Thyroid gland (tissue), 4 donors: ENCODE data around the gene WDFY4. TPM values are rescaled to one million over a fixed set of nuclear protein-coding genes. Genes with fewer than 3 reads are reported as not detected.

ENCODE experiments used
- DNase-seq, 2 donors: peaks; one replicate each; pipeline ENCODE4 v3.0.0-alpha.2; 2019
- H3K27ac ChIP-seq, 3 donors: fragments of 200-600 bp; sonication (generic); 1 replicate in 2 of 3; 2 replicates in 1 of 3; pipeline ENCODE4 v1.5.1; 2016 to 2019; ENCODE audit warnings: mild to moderate bottlenecking in 1 of 3, moderate library complexity in 1 of 3
- H3K27me3 ChIP-seq: fragments of 200-600 bp; sonication (generic); one replicate; pipeline ENCODE4 v1.5.1; 2019
- H3K36me3 ChIP-seq, 2 donors: fragments of 200-600 bp; sonication (generic); one replicate each; pipeline ENCODE4 v1.5.1; 2016 to 2019
- H3K4me1 ChIP-seq, 2 donors: fragments of 200-600 bp; sonication (generic); one replicate each; pipeline ENCODE4 v1.5.1; 2017 to 2019
- H3K4me3 ChIP-seq, 3 donors: fragments of 200-600 bp; sonication (generic); replicated peaks in 1 of 3; 1 replicate in 2 of 3; 2 replicates in 1 of 3; pipeline ENCODE4 v1.5.1; 2016; ENCODE audit warnings: mild to moderate bottlenecking in 1 of 3
- H3K9me3 ChIP-seq: fragments of 200-600 bp; sonication (generic); one replicate; pipeline ENCODE4 v1.5.1; 2017
- POLR2A ChIP-seq, 2 donors: fragments of 450-650 bp; IDR thresholded peaks; one replicate each; pipeline ENCODE4 v1.6.1; 2017; ENCODE audit warnings: antibody characterized with exemption in 2 of 2, mild to moderate bottlenecking in 2 of 2, moderate library complexity in 1 of 2
- WGBS, 2 donors: methylation state at CpG; one replicate each; pipeline ENCODE4 v1.1.5; 2017; 5-methylcytosine and 5-hydroxymethylcytosine counted together
- intact Hi-C: fragments of 100-400 bp; cut with DNase I; formaldehyde crosslinking; loops from one replicate; pipeline ENCODE4 v1.15.1; 2023
- total RNA-seq, 4 donors: library from RNA; depleted of rRNA; stranded (reverse); fragments of >200 nt; gene quantifications; one replicate each; pipeline ENCODE4 v1.2.3, GENCODE V29; 2016
- TF ChIP-seq, protein P1 (sequence below), 6 experiments: fragments of 200-600 bp in 3 of 6; fragments of 450-650 bp in 3 of 6; sonication (generic) in 3 of 6; IDR thresholded peaks; one replicate each; pipeline ENCODE4 v1.5.1; 2016 to 2019; ENCODE audit warnings: antibody characterized with exemption in 6 of 6, mild to moderate bottlenecking in 2 of 6, inconsistent platforms in 1 of 6, moderate library complexity in 1 of 6

The WDFY4 gene
- total RNA-seq, 4 donors from 2014 or later, result 1.0 to 3.5 (median 1.2) TPM

GRCh38 chr10:48947690-48948469, 263.2 kb downstream of the WDFY4 start:
- Histone ChIP-seq H3K27me3 (no peaks in the 10 kb centered on the region), H3K36me3 (no peaks in the 10 kb centered on the region), H3K4me1 (no peaks in the 10 kb centered on the region), H3K4me3 (no peak overlapping the region), H3K27ac (no peak overlapping the region), H3K9me3 (no peaks in the 10 kb centered on the region)
- no peak for DNase-seq
- intact Hi-C loops, result no loop called here
- WGBS, 2 donors, result 71 to 76% methylated on average over 10 of the region's 10 CpGs
- TF ChIP-seq, protein P1, sequence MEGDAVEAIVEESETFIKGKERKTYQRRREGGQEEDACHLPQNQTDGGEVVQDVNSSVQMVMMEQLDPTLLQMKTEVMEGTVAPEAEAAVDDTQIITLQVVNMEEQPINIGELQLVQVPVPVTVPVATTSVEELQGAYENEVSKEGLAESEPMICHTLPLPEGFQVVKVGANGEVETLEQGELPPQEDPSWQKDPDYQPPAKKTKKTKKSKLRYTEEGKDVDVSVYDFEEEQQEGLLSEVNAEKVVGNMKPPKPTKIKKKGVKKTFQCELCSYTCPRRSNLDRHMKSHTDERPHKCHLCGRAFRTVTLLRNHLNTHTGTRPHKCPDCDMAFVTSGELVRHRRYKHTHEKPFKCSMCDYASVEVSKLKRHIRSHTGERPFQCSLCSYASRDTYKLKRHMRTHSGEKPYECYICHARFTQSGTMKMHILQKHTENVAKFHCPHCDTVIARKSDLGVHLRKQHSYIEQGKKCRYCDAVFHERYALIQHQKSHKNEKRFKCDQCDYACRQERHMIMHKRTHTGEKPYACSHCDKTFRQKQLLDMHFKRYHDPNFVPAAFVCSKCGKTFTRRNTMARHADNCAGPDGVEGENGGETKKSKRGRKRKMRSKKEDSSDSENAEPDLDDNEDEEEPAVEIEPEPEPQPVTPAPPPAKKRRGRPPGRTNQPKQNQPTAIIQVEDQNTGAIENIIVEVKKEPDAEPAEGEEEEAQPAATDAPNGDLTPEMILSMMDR (IDR thresholded peaks at IDR 0.05), result no peak
- no peak for TF ChIP-seq POLR2A (IDR thresholded peaks at IDR 0.05)

DNA sequence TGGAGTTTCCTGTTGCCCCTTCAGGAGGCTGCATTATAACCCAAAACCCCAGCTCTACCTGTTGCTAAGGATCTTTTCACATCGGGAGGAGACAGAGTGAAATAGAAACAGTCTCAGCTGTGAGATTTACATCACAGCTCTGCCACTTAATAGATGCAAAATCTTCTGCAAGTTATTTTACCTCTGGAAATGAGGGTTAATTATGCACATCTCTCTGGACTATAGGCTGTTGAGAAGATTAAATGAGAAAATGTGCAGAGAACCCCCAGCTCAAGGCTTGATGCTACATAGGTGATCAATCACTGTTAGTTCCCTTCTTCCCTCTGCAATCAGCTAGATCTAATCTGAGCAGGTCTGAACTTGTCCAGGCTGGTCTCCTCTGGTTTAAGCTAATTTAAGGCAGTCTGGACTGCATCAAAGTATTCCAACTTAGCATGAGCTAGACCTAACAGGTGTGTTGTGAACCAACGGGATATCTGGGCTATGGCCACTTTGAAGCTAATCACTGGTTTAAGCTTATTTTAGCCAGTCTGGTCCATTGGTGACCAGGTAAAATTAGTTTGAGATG, 263.9 kb downstream of the WDFY4 start:
- Histone ChIP-seq H3K27ac (no peak overlapping the region), H3K4me1 (no peaks in the 10 kb centered on the region), H3K9me3 (no peaks in the 10 kb centered on the region), H3K4me3 (no peak overlapping the region), H3K27me3 (no peaks in the 10 kb centered on the region), H3K36me3 (no peaks in the 10 kb centered on the region)
- TF ChIP-seq POLR2A (IDR thresholded peaks at IDR 0.05), result no peak
- TF ChIP-seq, protein P1 (IDR thresholded peaks at IDR 0.05), result no peak
- 92 to 93% methylated on average over 2 of the region's 2 CpGs for WGBS, 2 donors
- no peak for DNase-seq
- intact Hi-C loops, result no loop called here

DNA sequence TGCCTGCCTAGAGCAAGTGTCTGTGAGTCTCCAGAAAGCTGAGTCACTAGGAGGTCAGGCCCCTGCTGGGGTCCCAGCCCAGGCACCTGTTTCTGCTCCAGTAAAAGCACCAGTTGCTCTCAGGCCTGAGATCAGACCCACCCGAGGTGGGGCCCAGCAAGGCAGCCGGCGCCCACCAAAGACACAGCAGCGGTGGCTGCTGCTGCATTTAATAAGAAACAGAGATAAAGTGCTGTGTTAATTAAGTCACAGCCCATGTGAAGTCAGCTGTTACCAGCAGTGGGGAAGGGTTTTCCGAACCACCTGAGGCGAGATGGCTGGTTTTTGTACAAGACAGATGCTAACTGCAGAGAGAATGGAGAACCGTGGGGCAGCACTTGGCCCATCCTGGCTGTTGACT, 267.0 kb downstream of the WDFY4 start:
- H3K36me3 ChIP-seq, result no peaks in the 10 kb centered on the region
- no peaks in the 10 kb centered on the region for H3K27me3 ChIP-seq
- H3K9me3 ChIP-seq, result no peaks in the 10 kb centered on the region
- no peak overlapping the region for H3K27ac ChIP-seq
- H3K4me1 ChIP-seq, result no peaks in the 10 kb centered on the region
- intact Hi-C loops, result no loop called here
- TF ChIP-seq, protein P1 (IDR thresholded peaks at IDR 0.05), result no peak
- TF ChIP-seq POLR2A (IDR thresholded peaks at IDR 0.05), result no peak
- H3K4me3 ChIP-seq, result no peak overlapping the region
- WGBS, 2 donors, result 83 to 87% methylated on average over 7 of the region's 7 CpGs
- no peak for DNase-seq

- no peaks in the 10 kb centered on the region for H3K9me3 ChIP-seq
- H3K27me3 ChIP-seq, result no peaks in the 10 kb centered on the region
- WGBS, 2 donors, result 94 to 96% methylated on average over 8 to 11 of the region's 16 CpGs
- no peak overlapping the region for H3K4me3 ChIP-seq
- intact Hi-C loops, result no loop called here
- no peaks in the 10 kb centered on the region for H3K4me1 ChIP-seq
- no peaks in the 10 kb centered on the region for H3K36me3 ChIP-seq
- TF ChIP-seq, protein P1 (IDR thresholded peaks at IDR 0.05), result no peak
- no peak for TF ChIP-seq POLR2A (IDR thresholded peaks at IDR 0.05)
- no peak overlapping the region for H3K27ac ChIP-seq
- no peak for DNase-seq
Observed at GRCh38 chr10:48957361-48958151, 272.9 kb downstream of the WDFY4 start.
